Fibroblast of upper back skin (primary cell): ENCODE data around the gene PCDH9.

Experiments used
- DNase-seq: peaks from one replicate; pipeline ENCODE4 v3.0.0-alpha.2; 2013

Gene PCDH9, protein sequence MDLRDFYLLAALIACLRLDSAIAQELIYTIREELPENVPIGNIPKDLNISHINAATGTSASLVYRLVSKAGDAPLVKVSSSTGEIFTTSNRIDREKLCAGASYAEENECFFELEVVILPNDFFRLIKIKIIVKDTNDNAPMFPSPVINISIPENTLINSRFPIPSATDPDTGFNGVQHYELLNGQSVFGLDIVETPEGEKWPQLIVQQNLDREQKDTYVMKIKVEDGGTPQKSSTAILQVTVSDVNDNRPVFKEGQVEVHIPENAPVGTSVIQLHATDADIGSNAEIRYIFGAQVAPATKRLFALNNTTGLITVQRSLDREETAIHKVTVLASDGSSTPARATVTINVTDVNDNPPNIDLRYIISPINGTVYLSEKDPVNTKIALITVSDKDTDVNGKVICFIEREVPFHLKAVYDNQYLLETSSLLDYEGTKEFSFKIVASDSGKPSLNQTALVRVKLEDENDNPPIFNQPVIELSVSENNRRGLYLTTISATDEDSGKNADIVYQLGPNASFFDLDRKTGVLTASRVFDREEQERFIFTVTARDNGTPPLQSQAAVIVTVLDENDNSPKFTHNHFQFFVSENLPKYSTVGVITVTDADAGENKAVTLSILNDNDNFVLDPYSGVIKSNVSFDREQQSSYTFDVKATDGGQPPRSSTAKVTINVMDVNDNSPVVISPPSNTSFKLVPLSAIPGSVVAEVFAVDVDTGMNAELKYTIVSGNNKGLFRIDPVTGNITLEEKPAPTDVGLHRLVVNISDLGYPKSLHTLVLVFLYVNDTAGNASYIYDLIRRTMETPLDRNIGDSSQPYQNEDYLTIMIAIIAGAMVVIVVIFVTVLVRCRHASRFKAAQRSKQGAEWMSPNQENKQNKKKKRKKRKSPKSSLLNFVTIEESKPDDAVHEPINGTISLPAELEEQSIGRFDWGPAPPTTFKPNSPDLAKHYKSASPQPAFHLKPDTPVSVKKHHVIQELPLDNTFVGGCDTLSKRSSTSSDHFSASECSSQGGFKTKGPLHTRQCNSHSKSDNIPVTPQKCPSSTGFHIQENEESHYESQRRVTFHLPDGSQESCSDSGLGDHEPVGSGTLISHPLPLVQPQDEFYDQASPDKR (N-terminal part only)

DNA sequence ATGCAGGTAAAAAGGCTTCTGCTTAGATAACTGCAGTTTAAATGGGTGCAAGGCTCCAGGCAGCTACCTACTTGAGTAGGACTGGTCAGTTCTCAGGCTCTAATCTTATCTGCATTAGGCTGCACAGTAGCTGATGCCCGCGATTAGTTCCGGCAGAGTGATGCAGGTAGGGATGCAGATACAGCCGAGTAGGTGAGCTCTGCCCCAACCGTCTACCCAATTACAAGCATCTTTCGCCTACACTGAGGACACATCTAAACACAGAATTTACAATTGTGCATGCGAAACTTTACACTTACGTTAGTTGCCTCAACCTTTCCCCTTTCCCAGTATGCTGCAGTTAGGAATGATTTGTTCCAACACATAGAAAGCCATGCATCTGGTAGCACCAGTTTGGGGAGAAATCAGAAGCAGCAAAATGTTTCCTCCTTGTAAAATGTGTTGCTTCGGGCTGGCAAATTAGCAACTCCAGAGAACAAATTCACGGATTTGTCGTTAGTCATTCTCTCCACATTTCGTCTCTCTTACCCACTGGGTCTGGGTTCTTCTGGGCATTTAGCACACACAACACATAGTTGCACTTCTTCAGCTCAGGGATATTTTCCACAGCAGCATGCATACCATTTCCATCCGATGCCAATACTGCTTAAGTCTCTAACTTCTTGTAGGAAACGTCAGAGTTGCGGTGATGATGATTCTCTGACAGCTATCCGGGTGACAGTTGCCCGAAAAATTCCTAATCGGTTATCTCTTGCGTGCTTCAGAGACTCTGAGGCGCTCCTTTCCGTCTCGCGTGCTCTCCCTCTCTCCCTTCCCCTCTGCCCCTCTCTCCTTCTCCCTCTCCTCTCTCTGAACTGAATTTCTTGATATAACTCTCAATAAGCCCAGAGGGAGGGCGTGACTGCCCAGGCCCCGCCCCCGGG lies at the start of gene PCDH9:
Gene PCDH9, minus strand, starts transcription at position 856 of the 923 bp plus-strand sequence. CDS start 1,896 bp downstream, outside the sequence.
- DNase-seq = no peak

DNA sequence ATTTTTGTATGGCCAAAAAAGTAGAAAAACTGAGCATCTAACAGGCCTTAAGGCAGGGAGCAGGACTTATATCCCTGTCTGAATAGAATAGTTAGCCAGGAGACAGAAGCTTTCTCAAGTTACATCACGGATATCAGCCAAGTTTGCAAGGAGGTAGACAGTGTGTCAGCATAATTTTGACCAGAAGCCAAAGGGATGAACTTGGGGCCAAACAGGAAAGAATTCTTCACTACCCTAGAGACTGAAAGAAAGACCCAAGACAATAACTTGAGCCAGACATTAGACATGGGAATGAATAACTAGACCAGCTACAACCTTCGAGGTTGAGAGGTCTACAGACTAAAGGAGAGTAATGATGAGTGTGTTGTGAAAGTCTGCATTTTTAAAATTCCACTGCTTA lies 48.1 kb upstream of the PCDH9 start:
- DNase-seq = peak; percentile 99

DNA sequence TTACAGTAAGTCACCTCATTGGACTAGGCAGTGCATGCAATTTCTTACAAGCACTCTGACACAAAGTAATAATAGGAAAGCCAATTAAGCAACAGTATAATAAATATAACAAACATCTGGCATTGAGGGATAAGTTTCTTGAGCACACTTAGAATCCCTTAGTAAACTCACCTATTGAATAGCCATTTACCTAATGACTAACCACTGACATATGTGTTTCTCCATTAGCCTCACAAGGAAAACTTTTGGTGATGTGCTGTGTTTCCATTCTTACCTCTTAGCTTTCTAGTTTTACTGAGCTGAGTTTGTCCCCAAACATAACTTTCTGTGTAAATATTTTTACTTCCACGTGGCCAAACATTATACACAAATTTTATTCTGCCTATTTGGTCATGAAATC lies 47.4 kb upstream of the PCDH9 start:
- DNase-seq = no peak

DNA sequence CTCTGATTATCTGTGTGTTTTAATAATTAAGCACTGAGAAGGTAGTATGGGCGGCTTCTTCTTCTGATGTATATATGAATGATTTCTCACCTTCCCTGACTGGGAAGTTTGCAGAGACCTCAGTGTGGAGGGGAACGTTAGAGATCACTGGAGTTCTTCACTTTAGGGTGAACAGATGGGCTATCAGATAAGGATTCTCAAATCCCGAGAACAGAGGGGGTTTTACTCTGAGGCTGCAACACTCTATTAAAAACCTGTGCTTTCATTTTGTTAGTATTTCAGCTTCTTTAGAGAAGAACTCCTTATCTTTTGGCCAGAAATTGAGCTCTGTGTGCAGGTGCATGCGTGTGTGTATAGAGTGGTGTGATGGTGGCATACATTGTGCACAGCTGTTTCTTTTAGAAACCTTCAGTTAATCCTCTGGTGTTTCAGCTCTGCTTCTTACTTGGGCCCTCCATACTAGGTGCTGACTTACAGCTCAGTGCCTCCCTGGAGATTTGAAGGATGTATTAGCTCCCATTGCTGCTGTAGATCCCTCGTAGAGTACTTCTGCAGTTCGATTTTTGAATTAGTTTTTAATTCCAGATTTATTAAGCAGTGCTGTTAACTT lies 45.3 kb upstream of the PCDH9 start:
- no peak for DNase-seq

DNA sequence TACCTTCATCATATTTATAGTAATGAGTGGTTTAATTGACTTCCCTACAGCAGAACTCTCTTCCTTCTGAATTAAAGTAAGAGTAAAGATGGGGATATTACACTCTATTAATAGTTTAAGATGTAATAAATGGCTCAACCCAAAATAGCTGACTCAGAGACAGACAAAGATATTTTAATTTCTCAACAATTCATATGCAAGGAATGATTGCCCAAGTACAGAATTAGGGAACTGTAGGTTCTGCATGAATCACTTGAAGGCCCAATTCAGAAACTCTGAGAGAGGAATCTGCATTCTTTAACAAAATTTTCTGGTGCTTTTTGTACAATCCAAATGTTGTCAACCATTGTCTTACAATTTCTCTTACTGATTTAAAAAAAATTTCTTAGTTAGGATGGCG lies 42.9 kb upstream of the PCDH9 start:
- peak; percentile 60 for DNase-seq

DNA sequence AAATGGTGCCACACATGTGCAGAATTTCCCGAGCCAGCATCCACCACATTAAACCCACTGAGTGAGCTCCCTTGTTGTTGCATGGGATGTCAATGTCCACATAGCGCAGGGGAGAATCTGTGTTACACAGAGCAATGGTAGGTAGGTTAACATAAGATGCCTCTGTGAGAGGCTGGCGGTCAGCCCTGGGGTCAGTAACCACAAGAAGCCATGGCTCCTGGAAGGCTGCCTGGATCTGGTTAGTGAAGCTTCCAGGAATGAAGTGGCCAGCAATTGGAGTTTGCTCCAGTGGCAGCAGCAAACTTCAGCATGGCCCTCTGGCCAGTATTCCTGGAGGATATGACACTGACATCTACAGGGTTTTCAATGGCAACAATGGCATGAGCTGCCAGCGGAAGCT lies 37.0 kb upstream of the PCDH9 start:
- peak; percentile 65 for DNase-seq

DNA sequence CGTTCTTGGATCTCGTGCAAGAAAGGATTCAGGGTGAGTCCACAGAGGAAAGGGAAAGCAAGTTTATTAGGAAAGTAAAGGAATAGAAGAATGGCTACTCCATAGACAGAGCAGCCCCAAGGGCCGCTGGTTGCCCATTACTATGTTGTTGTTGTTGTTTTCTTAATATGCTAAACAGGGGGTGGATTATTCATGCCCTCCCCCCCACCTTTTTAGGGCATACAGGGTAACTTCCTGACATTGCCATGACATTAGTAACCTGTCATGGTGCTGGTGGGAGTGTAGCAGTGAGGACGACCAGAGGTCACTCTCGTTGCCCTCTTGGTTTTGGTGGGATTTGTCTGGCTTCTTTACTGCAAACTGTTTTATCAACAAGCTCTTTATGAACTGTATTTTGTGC lies 29.1 kb upstream of the PCDH9 start:
- no peak for DNase-seq

DNA sequence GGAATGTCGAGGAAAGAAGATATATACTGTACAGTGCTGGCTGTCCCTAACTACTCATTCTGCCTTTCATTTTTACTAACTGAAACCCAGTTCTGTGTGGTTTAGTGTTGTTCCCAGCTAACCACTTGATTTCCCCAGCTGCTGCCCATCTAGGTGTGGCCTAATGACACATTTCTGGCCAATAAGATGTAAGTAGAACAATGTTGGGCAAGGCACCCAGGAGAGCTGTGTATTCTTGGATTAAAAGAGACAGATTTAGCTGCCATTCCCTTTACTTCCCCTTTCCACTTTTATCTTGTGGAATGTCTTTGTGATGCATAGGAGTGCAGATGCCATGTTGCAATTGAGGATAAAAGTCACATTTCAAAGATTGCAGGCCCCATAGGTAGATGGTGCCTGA lies 28.3 kb upstream of the PCDH9 start:
- DNase-seq = no peak

DNA sequence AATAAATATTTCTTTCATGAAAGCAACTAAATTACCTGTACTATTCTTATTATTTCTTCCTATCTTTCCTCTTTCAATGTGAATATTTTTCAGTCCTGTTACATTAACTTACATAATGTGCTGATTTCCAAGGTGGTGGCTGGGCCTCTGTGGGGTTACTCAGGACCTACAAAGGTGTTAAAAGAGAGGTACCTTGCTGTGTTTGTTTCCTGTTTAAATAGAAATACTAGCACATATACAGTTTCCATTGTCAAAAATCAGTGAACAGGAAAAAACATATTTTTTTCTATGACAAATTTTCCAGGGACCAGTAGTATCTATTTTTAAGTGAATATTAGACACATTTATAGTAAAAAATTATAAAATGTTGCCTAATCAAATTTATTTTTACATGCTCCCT lies 8.7 kb upstream of the PCDH9 start:
- DNase-seq = no peak

DNA sequence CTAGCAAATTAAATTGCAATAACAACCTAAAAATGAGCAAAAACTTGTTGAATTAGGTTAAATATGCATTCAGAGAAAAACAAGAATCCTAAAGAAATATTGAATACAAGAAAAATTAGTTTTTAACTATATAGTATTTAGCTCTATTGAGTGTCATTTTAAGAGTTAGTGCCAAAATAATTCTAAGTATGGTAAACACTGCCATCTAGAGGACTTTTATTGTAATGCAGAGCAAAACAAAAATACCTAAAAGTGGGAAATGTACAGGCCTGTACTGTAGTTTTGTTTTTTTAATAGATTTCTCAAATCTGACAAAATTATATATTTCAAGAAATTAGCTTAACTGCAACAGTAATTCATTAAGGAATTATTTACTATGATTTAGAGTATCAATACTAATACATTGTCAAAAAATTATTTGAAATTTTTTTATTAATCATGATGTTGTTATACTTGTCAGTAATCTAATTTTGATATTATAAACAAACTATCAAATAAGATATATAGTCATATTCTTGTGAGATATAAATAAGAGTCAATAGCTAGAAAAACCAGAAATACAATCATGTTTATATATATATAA lies 8.2 kb upstream of the PCDH9 start:
- peak; percentile 51 for DNase-seq

DNA sequence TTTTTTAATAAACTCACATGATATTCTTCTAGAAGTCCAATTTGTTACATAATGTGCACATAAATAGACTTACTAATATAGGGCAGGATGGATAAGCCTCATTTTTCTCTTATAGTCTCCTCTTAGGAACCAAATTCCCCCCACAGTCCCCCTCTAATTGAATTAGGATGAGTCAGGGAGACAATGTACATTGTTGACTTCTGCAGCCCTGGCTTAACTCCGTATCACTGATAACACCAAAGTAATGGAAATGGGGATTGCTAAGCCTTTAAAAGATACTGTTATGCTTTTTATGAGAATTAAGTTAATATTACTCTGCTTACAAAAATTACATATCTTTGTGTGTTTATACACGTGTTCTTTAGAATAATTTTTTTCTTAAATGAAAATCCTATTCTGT lies 5.1 kb upstream of the PCDH9 start:
- DNase-seq = no peak

DNA sequence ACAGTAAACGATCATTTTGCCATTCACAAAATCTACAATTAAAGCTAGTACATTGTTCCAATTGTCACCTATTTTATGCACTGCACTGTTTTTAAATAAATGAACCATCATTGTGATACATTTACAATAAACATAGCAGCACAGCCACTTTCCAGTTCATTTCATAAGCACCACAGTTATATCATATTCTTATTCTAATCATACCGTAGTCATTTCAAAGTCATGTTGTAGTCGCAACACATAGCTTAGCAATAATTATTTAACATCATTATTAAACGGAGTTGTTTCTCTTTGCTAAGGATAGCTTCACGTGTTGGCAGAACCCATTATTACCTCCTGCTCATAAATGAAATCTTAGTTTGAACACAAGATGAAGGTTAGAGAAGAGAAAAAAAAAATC lies 2.2 kb upstream of the PCDH9 start:
- no peak for DNase-seq

DNA sequence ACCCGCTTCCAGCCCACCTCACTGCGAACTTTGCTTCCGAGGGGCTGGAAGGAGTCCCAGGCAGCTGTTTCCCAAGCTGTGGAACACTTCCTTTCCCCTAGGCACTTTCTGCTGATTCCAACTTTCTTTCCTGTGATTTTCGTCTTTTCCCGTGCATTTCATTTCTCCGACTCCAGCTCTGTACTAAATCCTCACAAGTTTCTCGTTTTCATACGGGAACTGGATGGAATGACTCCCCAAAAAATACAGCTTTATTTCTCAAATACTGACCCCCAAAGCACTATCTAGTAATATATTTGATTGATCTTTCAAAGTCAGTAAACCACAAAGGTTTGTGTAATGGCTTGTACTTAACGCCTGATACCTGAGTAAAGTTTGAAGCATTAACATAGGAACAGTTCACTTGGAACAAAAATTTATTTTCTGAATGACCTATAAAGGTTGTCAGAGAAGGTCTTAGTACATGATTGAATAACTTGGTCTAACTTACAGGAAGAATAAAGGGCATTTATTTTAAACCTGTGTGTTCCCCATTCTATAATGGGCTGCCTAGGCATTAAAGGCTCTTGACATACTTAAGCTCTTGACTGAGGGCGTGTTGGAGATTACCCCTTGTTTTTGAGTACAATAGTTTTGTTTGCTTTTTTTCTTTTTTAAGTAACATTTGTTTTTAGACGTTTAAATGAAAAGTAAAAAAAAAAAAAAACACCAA lies 1.3 kb upstream of the PCDH9 start:
- DNase-seq = peak; percentile 58

DNA sequence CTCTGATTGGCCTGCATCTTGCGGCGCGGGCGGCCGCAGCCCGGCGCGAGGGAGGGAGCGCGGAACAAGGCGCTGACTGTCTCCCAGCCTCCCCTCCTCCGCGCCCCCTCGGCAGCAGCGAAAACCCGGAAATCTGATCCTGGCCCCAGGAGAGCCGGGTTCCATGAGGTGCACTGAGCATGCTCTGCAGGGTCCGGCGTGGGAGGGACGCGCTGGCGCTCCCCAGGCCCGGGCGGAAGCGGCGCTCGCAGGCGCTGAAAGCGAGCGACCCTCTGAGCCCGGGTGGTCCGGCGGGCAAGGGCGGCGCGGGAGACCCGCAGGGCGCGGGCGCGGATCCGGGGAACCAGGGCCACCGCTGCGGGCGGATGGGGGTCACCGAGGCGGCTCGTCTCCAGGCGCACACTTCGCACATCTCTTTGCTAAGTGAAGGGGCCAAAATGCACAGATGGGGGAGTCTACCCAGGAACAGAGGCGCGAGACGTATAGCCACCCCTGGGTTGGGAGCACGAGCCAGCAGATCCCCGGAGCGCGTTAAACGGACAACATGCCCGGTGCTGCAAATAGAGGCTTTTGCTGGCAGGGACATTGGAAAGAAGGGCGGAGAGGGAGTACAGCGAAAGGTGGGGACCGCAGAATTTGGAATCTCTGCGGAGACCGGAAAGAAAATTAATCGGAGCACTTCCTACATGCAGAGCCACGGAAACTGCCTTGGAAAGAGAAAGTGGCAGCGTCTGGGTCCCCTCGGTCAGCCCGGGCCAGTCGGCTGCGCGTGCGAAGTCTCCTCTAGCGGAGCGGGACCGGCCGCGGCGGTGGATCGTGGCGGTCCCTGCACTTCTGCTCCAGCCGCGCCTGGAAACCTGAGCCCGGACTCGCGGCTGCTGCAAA lies 510 bp upstream of the PCDH9 start:
- peak; percentile 98 for DNase-seq

DNA sequence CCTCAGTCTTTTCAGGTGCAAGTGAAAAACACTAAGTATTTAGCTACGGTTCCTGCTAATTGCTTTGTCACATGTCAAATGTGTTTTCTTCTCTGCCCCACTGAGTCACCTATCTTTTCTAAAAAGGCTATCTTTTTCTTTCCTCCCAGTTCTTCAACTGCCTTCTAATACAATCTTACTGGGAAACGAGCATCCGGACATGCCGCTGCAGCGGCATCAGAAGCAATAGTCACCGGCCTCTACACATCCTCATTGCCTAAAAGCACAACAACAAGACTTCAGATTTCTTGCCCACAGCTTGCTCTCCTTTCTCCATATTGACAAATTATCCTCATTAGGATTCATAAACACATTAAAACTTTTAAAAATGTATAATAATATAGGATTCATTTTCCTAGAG lies 1.2 kb downstream of the PCDH9 start:
- DNase-seq = no peak

DNA sequence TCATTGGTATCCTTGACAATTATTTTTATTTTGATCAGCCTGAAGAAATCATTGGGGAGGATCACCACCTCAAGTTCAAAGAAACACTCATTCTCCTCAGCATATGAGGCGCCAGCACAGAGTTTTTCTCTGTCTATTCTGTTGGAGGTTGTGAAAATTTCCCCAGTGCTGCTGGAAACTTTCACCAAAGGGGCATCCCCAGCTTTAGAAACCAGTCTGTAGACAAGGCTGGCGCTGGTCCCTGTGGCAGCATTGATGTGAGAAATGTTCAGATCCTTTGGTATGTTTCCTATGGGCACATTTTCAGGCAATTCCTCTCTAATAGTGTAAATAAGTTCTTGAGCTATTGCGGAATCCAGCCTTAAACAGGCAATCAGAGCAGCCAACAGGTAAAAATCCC lies 2.1 kb downstream of the PCDH9 start:
- no peak for DNase-seq

DNA sequence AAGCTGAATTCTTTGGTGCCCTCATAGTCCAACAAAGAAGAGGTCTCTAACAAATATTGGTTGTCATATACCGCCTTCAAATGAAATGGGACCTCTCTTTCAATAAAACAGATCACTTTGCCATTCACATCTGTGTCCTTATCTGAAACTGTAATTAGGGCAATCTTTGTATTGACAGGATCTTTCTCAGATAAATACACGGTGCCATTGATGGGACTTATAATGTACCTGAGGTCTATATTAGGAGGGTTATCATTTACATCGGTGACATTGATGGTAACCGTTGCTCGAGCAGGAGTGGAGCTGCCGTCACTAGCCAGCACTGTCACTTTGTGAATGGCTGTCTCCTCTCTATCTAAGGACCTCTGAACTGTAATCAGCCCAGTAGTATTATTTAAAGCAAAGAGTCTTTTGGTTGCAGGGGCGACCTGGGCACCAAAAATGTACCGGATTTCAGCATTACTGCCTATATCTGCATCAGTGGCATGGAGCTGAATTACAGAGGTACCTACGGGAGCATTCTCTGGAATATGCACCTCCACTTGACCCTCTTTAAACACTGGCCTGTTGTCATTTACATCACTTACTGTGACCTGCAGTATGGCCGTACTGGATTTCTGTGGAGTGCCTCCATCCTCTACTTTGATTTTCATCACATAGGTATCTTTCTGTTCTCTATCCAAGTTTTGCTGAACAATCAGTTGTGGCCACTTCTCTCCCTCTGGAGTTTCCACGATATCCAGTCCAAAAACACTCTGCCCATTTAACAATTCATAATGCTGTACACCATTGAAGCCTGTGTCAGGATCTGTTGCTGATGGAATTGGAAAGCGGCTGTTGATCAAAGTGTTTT lies 2.8 kb downstream of the PCDH9 start:
- DNase-seq = no peak

DNA sequence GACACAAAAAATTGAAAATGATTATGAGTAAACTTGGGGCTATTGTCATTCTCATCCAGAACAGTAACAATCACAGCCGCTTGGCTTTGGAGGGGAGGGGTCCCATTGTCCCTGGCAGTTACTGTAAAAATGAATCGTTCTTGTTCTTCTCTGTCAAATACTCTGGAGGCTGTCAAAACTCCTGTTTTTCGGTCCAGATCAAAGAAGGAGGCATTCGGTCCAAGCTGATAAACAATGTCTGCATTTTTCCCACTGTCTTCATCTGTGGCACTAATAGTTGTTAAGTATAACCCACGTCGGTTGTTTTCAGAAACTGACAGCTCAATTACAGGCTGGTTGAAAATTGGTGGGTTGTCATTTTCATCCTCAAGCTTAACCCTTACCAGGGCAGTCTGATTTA lies 3.4 kb downstream of the PCDH9 start:
- DNase-seq = no peak
